Measurements from ENCODE around the gene MYL1.

MYL1 gene

GRCh38 chr2:210264282-210264681, 50.7 kb downstream of the MYL1 start:
- no peak for DNase-seq

DNA sequence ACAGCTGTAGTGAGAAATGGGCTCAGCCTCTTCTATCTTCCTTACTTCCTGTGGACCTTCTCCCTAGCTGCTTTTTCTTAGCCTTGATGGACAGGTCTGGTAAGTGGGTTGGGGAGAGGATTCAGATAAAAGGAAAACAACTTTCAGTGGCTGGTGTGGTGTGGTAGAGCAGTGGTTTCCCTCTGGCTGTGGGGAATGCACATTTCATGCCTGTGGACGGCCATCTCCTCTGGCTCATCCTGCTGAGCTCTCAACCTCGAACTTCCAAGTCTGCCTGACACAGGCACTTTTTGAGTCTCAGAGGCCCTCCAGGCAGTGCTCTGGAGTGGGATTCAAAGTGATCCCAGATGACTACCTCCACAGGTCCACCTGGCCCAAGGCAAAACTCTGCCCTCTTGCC, 51.1 kb downstream of the MYL1 start:
- no peak for DNase-seq

- no peak for DNase-seq
These were observed 52.9 kb downstream of the MYL1 start for GRCh38 chr2:210262036-210262435.

DNA sequence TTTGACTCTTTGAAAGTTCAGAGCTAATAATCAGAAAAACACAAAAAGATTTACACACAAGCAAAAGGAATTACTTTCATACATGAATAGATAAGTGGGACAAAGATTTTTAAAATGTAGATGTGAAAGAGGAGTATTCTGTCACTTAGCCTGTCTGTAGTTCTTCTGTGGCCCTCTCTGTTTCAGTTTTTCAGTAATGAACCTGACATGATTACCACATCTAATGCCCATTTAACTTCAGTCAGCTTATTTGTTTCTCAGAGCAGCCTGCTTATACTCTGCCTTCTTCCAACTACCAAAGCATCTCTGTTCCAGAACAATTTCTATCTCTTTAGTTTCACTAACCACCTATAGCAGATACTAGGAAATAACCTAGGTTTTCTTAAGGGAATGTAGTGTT, 55.3 kb downstream of the MYL1 start:
- DNase-seq, result no peak

GRCh38 chr2:210252699-210253606, 62.0 kb downstream of the MYL1 start:
- DNase-seq, result no peak

DNA sequence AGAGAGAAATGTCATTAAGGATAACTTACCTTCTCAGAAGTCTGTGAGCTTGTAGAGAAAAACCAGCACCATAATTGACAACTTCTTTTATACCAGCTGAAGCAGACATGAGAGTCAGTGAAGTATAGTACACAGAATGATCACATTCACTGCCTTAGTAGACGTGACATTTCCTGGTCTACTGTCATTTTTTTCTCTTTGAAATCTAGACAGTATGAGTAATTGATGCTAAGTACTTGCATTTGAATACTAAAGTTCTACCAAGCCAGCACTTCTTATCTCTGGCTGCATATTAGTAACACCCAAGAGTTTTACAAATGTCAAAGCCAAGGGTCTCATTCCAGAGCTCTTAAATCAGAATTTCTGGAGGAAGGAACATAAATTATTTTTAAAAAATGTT, 64.4 kb downstream of the MYL1 start:
- no peak for DNase-seq
